ENCODE results near the gene SCML2.

Gene SCML2

GRCh38 chrX:18294893-18295292 is 59.6 kb downstream of the SCML2 start:
- no peak for TF ChIP-seq CTCF (IDR thresholded peaks at IDR 0.05; ENCODE audit: extremely low read depth, missing control alignments)
- DNase-seq (ENCODE audit: low spot score), result no peak

GRCh38 chrX:18291006-18291545 is 63.4 kb downstream of the SCML2 start:
- DNase-seq (ENCODE audit: low spot score), result no peak
- no peak for TF ChIP-seq CTCF (IDR thresholded peaks at IDR 0.05; ENCODE audit: extremely low read depth, missing control alignments)

GRCh38 chrX:18290200-18290599 is 64.3 kb downstream of the SCML2 start:
- no peak for DNase-seq (ENCODE audit: low spot score)
- no peak for TF ChIP-seq CTCF (IDR thresholded peaks at IDR 0.05; ENCODE audit: extremely low read depth, missing control alignments)

- DNase-seq (ENCODE audit: low spot score), result no peak
- TF ChIP-seq CTCF (IDR thresholded peaks at IDR 0.05; ENCODE audit: extremely low read depth, missing control alignments), result no peak
These were observed 65.8 kb downstream of the SCML2 start for GRCh38 chrX:18288716-18289115.

GRCh38 chrX:18286322-18286831 is 68.1 kb downstream of the SCML2 start:
- no peak for DNase-seq (ENCODE audit: low spot score)
- TF ChIP-seq CTCF (IDR thresholded peaks at IDR 0.05; ENCODE audit: extremely low read depth, missing control alignments), result no peak

- DNase-seq (ENCODE audit: low spot score), result no peak
These were observed 76.0 kb downstream of the SCML2 start for GRCh38 chrX:18278449-18278848.

GRCh38 chrX:18272222-18272621 is 82.3 kb downstream of the SCML2 start:
- TF ChIP-seq CTCF (IDR thresholded peaks at IDR 0.05; ENCODE audit: extremely low read depth, missing control alignments), result no peak
- no peak for DNase-seq (ENCODE audit: low spot score)

More at GRCh38 chrX:18278449-18278848, 76.0 kb downstream of the SCML2 start:
- TF ChIP-seq CTCF (IDR thresholded peaks at IDR 0.05; ENCODE audit: extremely low read depth, missing control alignments), result no peak
